ENCODE data around the gene IGF1R.

IGF1R gene

DNA sequence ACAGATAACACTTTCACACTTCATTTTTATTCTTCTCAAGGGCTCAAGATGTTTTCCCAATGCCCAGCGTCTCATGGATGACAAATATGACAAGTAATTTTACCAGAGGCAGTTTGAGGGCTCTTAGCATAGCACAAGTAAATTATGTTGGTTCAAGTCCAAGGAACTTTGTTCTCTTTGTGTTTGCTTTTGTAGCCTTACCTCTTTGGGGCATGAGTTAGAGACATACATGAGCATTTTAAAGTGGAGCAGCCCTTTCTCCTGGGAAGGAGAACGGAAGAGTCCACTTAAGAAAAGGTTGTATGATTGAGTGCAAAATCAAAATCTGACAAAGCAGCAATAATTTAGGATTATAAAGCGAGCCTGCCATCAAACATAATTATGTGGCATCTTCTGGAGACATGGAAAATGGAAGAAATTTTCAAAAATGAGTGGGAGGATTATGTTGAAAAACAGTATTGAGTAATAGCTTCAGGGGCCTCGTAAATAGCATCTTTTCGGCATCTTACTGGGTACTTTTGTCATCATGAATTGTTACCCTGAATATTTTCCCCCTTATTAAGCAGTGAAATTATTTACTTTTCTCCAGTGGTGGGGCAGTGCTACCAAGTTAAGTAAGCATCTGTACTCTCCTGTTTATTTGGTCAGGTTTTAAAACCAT is 293.4 kb downstream of the IGF1R start:
- no peak for DNase-seq (ENCODE audit: low read depth)
- no peak for TF ChIP-seq CTCF (conservative IDR thresholded peaks at IDR 0.05; ENCODE audit: low read depth, low read length)

GRCh38 chr15:98942431-98942830 is 294.1 kb downstream of the IGF1R start:
- no peak for DNase-seq (ENCODE audit: low read depth)
- H3K4me3 ChIP-seq (ENCODE audit: low read length): no peak overlapping the region
- TF ChIP-seq CTCF (conservative IDR thresholded peaks at IDR 0.05; ENCODE audit: low read depth, low read length): no peak

More for the DNA sequence above, 293.4 kb downstream of the IGF1R start:
- H3K4me3 ChIP-seq (ENCODE audit: low read length): no peak overlapping the region

DNA sequence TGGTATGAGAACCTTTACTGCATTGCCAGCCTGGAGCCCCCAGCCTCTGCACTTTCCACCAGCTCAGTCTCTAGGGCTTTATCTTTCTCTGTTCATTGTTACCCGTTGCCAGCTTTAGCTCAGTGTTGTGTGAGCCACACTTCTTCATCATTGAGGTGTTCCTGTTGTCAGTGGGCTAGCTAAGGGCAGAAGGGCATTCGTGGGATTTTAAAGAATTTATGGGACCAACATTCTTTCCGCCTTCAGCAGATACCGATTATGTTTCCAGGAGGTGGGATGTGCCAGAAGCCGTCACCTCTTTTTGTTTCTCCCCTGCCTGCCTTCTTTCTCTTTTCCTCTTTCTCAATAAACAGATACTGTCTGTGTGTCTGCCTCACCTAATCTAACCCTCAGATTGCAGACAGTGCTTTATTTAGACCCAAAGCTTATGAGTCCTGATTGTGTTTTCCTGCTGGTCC is 294.7 kb downstream of the IGF1R start:
- H3K4me3 ChIP-seq (ENCODE audit: low read length): no peak overlapping the region
- no peak for DNase-seq (ENCODE audit: low read depth)
- TF ChIP-seq CTCF (conservative IDR thresholded peaks at IDR 0.05; ENCODE audit: low read depth, low read length): no peak

DNA sequence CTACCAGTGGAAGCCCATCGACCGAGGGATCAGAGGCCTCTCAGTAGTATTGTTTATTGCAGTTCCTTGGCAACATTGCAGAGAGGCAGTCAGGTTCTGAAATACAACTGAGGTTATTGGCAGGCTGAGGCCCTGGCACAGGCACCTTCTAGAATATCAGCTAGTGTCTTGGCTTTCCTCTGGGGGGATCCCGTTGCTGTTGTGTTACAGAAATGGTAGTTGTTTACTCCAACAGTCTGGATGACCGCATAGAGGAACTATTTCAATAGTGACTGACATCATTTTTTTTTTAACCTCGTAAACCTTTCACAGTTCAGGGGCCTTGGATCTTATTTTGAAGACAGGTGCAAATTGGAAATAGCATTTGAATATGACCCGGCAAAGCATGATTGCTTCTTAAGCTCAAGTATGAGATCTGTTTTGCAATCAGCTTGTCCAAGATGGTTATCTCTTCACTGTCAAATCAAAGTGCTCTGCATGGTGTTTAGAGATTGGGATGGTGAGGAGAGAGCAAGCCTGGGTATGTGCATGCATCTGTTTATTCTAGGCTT is 295.3 kb downstream of the IGF1R start:
- TF ChIP-seq CTCF (conservative IDR thresholded peaks at IDR 0.05; ENCODE audit: low read depth, low read length): no peak
- DNase-seq (ENCODE audit: low read depth): no peak
- H3K4me3 ChIP-seq (ENCODE audit: low read length): no peak overlapping the region

DNA sequence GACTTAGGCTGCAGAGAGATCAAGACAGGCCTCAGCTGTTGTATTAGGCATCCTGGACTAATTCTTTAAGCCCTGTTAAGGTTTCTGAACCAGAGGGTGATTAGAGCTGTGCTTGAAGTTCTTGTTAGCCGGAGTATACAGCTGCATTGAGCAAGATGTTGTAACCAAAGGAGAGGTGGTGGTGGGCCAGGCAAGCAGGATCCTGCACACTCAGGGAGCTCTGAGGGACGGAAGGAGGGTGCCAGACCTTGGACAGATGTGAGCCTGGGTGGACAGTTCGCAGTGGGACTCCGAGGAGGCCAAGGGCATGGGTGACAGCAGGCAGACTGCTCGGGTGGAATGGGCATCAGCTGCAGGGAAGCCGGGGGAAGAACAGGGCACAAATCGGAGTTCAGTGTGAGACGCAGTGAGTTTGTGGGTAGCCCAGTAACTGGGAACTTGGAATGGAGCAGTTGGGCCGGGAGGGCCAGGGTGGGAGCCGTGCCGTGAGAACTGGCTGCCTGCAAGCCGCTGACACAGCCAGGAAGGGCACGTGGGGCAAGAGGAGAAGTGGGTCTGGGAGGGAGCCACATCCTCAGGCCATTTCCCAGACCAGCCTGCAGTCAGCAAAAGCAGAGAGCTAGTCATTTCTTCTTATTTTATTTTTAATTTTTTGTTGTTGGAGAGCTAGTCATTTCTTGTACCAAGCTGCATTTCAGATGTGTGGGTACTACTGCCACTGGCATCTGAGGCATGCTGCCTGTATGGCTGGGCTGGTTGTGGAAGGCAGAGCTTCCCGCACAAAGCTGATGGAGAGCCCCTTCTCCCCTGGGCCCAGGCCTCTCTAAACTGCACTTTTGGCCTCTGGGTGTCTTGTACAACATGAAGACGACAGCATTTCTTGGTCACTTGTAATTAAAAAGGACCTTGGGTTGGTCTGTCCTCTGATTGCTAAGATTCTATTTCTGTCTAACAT is 298.2 kb downstream of the IGF1R start:
- no peak for TF ChIP-seq CTCF (conservative IDR thresholded peaks at IDR 0.05; ENCODE audit: low read depth, low read length)
- no peak for DNase-seq (ENCODE audit: low read depth)
- no peak overlapping the region for H3K4me3 ChIP-seq (ENCODE audit: low read length)

DNA sequence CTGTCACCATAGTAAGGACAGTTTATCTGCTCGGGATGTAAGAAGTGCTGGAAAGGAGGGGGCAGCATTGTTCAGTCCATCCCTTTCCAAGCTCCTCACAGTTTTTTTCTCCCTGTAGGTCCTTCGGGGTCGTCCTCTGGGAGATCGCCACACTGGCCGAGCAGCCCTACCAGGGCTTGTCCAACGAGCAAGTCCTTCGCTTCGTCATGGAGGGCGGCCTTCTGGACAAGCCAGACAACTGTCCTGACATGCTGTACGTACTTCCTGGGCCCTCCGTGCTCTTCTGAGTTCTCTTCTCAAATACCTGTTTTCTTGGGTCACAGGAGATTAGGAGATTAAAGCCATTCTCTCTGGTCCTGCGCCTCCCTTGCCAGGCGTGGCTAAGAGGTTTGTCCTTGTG is 300.1 kb downstream of the IGF1R start:
- no peak for TF ChIP-seq CTCF (conservative IDR thresholded peaks at IDR 0.05; ENCODE audit: low read depth, low read length)
- H3K4me3 ChIP-seq (ENCODE audit: low read length): no peak overlapping the region
- DNase-seq (ENCODE audit: low read depth): no peak
